Measurements from ENCODE around the gene ZCCHC17. TPM values are rescaled to one million over a fixed set of nuclear protein-coding genes. Genes with fewer than 3 reads are reported as not detected.

Gene ZCCHC17
- total RNA-seq, 1 experiment from 2014 or later = 42.0 TPM

DNA sequence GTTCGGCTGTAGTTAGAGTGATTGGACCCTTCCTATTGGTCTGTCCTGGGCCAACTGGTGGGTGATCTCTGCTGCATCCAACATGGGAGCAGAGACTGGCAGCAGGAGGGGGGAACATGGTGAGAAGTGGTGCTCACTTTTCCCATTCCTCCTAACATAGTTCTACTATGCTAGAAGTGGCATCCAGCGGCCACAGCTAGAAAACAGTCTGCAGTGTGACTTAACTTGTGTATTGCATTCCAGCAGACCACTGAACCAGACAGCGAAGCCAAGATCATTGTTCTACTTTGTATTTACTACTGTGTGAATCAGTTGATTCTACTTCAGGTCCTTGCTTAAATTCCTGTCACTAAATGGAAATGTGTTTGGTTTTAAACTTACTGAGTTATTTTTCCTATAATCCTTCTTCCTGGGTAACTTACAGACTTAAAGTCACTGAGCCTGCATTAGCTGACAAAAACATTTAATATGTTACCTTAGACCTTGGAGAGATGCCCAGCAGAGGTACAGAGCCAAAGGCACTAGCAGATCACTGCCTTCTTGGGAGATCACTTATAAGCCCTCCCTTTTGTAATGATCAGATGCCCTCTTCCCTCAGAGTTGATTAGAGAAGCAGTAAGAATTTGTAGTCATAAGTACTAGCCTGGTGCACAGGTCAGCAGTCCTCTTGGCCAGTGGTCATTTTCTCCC lies 67.9 kb downstream of the ZCCHC17 start:
- ChIA-PET CTCF (no interaction called here), POLR2A (no interaction called here)
- Mint-ChIP-seq H3K27me3 (ENCODE audit: low read depth) (no peaks in the 10 kb centered on the region), H3K36me3 (peaks cover 29% of the 10 kb centered on the region), H3K27ac (no peak overlapping the region; the same call in 1 of the 2 replicates), H3K9me3 (no peaks in the 10 kb centered on the region), H3K4me3 (no peak overlapping the region), H3K4me1 (peaks cover 34% of the 10 kb centered on the region)
- ATAC-seq (no peak), DNase-seq (ENCODE audit: low spot score) (no peak)
- TF ChIP-seq HMGA2 (CRISPR knock-in tag; IDR thresholded peaks at IDR 0.05) (no peak), ZNF219 (CRISPR knock-in tag; IDR thresholded peaks at IDR 0.05; ENCODE audit: borderline replicate concordance) (no peak), ZNF423 (CRISPR knock-in tag; IDR thresholded peaks at IDR 0.05) (no peak), NR1H2 (CRISPR knock-in tag; IDR thresholded peaks at IDR 0.05) (no peak)
- TF ChIP-seq, protein P1, sequence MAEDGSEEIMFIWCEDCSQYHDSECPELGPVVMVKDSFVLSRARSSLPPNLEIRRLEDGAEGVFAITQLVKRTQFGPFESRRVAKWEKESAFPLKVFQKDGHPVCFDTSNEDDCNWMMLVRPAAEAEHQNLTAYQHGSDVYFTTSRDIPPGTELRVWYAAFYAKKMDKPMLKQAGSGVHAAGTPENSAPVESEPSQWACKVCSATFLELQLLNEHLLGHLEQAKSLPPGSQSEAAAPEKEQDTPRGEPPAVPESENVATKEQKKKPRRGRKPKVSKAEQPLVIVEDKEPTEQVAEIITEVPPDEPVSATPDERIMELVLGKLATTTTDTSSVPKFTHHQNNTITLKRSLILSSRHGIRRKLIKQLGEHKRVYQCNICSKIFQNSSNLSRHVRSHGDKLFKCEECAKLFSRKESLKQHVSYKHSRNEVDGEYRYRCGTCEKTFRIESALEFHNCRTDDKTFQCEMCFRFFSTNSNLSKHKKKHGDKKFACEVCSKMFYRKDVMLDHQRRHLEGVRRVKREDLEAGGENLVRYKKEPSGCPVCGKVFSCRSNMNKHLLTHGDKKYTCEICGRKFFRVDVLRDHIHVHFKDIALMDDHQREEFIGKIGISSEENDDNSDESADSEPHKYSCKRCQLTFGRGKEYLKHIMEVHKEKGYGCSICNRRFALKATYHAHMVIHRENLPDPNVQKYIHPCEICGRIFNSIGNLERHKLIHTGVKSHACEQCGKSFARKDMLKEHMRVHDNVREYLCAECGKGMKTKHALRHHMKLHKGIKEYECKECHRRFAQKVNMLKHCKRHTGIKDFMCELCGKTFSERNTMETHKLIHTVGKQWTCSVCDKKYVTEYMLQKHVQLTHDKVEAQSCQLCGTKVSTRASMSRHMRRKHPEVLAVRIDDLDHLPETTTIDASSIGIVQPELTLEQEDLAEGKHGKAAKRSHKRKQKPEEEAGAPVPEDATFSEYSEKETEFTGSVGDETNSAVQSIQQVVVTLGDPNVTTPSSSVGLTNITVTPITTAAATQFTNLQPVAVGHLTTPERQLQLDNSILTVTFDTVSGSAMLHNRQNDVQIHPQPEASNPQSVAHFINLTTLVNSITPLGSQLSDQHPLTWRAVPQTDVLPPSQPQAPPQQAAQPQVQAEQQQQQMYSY (CRISPR knock-in tag; IDR thresholded peaks at IDR 0.05) = no peak
- TF ChIP-seq, protein P2, sequence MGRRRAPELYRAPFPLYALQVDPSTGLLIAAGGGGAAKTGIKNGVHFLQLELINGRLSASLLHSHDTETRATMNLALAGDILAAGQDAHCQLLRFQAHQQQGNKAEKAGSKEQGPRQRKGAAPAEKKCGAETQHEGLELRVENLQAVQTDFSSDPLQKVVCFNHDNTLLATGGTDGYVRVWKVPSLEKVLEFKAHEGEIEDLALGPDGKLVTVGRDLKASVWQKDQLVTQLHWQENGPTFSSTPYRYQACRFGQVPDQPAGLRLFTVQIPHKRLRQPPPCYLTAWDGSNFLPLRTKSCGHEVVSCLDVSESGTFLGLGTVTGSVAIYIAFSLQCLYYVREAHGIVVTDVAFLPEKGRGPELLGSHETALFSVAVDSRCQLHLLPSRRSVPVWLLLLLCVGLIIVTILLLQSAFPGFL (CRISPR knock-in tag; IDR thresholded peaks at IDR 0.05; ENCODE audit: borderline replicate concordance) = no peak

DNA sequence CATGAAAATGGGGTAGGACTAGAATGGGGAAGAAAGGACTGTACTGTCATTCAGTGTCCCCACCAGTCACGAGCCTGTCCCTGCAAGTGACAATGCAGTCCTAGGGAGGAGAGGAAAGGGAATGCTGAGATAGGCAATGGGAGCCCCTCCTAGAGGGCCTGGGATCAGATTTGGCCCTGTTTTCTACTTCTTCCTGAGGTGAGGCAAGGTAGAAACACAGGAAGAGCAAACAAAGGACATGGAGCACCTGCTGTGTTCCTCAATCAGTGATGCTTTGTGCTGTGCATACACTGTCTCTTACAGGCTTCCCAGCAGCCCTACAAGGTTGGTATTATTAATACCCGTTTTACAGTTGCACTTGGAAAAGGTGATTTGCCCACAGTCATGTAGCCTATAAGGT lies 70.0 kb downstream of the ZCCHC17 start:
- TF ChIP-seq, protein P3, sequence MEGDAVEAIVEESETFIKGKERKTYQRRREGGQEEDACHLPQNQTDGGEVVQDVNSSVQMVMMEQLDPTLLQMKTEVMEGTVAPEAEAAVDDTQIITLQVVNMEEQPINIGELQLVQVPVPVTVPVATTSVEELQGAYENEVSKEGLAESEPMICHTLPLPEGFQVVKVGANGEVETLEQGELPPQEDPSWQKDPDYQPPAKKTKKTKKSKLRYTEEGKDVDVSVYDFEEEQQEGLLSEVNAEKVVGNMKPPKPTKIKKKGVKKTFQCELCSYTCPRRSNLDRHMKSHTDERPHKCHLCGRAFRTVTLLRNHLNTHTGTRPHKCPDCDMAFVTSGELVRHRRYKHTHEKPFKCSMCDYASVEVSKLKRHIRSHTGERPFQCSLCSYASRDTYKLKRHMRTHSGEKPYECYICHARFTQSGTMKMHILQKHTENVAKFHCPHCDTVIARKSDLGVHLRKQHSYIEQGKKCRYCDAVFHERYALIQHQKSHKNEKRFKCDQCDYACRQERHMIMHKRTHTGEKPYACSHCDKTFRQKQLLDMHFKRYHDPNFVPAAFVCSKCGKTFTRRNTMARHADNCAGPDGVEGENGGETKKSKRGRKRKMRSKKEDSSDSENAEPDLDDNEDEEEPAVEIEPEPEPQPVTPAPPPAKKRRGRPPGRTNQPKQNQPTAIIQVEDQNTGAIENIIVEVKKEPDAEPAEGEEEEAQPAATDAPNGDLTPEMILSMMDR (IDR thresholded peaks at IDR 0.05) = no peak
- TF ChIP-seq, protein P4, sequence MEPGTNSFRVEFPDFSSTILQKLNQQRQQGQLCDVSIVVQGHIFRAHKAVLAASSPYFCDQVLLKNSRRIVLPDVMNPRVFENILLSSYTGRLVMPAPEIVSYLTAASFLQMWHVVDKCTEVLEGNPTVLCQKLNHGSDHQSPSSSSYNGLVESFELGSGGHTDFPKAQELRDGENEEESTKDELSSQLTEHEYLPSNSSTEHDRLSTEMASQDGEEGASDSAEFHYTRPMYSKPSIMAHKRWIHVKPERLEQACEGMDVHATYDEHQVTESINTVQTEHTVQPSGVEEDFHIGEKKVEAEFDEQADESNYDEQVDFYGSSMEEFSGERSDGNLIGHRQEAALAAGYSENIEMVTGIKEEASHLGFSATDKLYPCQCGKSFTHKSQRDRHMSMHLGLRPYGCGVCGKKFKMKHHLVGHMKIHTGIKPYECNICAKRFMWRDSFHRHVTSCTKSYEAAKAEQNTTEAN (CRISPR knock-in tag; IDR thresholded peaks at IDR 0.05) = no peak
- TF ChIP-seq ZNF121 (CRISPR knock-in tag; IDR thresholded peaks at IDR 0.05) = no peak
- no peak for TF ChIP-seq ZNF423 (CRISPR knock-in tag; IDR thresholded peaks at IDR 0.05)
- TF ChIP-seq NR2C2 (CRISPR knock-in tag; IDR thresholded peaks at IDR 0.05) = no peak
- no peak for TF ChIP-seq ZNF138 (CRISPR knock-in tag; conservative IDR thresholded peaks at IDR 0.05)
- TF ChIP-seq CREB1 (CRISPR knock-in tag; IDR thresholded peaks at IDR 0.05) = no peak
- Mint-ChIP-seq H3K36me3 (peaks cover 25% of the 10 kb centered on the region), H3K27me3 (ENCODE audit: low read depth) (no peaks in the 10 kb centered on the region), H3K4me3 (no peak overlapping the region), H3K4me1 (peaks cover 42% of the 10 kb centered on the region), H3K9me3 (no peaks in the 10 kb centered on the region), H3K27ac (peak overlapping the region; percentile 89)
- ChIA-PET POLR2A (no interaction called here), CTCF (interaction anchor here (0.6 to 1.4 kb wide), 5 partner anchors 55 to 434 kb away, joined by 3 to 5 read pairs (median 4); no protein-coding TSS in a partner anchor)
- DNase-seq (ENCODE audit: low spot score) (no peak), ATAC-seq (peak; percentile 65)

DNA sequence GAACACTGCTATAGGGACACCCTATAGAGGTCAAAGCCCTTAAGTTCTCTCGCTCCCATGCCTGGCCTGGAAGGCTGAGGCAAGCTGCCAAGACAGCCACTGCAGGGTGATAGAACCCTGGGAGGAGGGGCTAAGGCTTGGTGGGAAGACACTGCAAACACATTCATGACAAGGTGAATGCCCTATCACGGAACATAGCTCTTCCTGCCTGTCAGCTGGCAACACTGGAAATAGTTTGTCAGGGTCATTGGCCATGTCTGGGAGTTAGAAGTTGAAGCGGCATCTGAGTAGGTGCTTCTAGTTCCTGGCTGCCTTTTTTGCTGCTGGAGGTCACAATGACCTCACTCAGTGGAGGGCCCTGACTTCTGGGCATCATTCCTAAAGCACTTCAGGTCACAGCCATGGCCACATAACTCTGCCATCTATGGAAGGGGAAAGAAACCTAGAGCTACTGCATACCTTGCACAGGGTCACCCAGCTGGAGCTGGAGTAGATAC lies 71.8 kb downstream of the ZCCHC17 start:
- H3K27me3 Mint-ChIP-seq (ENCODE audit: low read depth) = peaks cover 4% of the 10 kb centered on the region
- no peak for ATAC-seq
- TF ChIP-seq ATF1 (CRISPR knock-in tag; IDR thresholded peaks at IDR 0.05) (no peak), ZNF219 (CRISPR knock-in tag; IDR thresholded peaks at IDR 0.05; ENCODE audit: borderline replicate concordance) (no peak), SP1 (CRISPR knock-in tag; conservative IDR thresholded peaks at IDR 0.05) (no peak), CREB1 (CRISPR knock-in tag; IDR thresholded peaks at IDR 0.05) (no peak), EMX1 (CRISPR knock-in tag; IDR thresholded peaks at IDR 0.05) (no peak)
- TF ChIP-seq, protein P5, sequence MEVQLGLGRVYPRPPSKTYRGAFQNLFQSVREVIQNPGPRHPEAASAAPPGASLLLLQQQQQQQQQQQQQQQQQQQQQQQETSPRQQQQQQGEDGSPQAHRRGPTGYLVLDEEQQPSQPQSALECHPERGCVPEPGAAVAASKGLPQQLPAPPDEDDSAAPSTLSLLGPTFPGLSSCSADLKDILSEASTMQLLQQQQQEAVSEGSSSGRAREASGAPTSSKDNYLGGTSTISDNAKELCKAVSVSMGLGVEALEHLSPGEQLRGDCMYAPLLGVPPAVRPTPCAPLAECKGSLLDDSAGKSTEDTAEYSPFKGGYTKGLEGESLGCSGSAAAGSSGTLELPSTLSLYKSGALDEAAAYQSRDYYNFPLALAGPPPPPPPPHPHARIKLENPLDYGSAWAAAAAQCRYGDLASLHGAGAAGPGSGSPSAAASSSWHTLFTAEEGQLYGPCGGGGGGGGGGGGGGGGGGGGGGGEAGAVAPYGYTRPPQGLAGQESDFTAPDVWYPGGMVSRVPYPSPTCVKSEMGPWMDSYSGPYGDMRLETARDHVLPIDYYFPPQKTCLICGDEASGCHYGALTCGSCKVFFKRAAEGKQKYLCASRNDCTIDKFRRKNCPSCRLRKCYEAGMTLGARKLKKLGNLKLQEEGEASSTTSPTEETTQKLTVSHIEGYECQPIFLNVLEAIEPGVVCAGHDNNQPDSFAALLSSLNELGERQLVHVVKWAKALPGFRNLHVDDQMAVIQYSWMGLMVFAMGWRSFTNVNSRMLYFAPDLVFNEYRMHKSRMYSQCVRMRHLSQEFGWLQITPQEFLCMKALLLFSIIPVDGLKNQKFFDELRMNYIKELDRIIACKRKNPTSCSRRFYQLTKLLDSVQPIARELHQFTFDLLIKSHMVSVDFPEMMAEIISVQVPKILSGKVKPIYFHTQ (CRISPR knock-in tag; IDR thresholded peaks at IDR 0.05) = no peak
- TF ChIP-seq, protein P6, sequence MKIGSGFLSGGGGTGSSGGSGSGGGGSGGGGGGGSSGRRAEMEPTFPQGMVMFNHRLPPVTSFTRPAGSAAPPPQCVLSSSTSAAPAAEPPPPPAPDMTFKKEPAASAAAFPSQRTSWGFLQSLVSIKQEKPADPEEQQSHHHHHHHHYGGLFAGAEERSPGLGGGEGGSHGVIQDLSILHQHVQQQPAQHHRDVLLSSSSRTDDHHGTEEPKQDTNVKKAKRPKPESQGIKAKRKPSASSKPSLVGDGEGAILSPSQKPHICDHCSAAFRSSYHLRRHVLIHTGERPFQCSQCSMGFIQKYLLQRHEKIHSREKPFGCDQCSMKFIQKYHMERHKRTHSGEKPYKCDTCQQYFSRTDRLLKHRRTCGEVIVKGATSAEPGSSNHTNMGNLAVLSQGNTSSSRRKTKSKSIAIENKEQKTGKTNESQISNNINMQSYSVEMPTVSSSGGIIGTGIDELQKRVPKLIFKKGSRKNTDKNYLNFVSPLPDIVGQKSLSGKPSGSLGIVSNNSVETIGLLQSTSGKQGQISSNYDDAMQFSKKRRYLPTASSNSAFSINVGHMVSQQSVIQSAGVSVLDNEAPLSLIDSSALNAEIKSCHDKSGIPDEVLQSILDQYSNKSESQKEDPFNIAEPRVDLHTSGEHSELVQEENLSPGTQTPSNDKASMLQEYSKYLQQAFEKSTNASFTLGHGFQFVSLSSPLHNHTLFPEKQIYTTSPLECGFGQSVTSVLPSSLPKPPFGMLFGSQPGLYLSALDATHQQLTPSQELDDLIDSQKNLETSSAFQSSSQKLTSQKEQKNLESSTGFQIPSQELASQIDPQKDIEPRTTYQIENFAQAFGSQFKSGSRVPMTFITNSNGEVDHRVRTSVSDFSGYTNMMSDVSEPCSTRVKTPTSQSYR (CRISPR knock-in tag; IDR thresholded peaks at IDR 0.05) = no peak

More for the DNA sequence above, 71.8 kb downstream of the ZCCHC17 start:
- no peak for DNase-seq (ENCODE audit: low spot score)
- CTCF ChIA-PET = interaction anchor here (2.3 kb wide), 1 partner anchor 26 kb away, joined by 8 read pairs; no protein-coding TSS in a partner anchor
- no peaks in the 10 kb centered on the region for H3K9me3 Mint-ChIP-seq
- H3K36me3 Mint-ChIP-seq = peaks cover 24% of the 10 kb centered on the region
- H3K4me1 Mint-ChIP-seq = peaks cover 56% of the 10 kb centered on the region
- no peak overlapping the region for H3K27ac Mint-ChIP-seq
- POLR2A ChIA-PET = no interaction called here
- no peak overlapping the region for H3K4me3 Mint-ChIP-seq

All from WTC11 (cell line).